Activated CD4-positive, alpha-beta T cell treated with anti-CD3 and anti-CD28 coated beads, Interleukin-2, amount 50 U/mL, for 24 hours (primary cell): ENCODE data around the gene TMEM179.
"Not testable (repeated sequence)": the region's sequence is repeated elsewhere in the genome, so short reads cannot be mapped to it uniquely, and the experiment has no call there.

Source experiments
- DNase-seq, 2 donors: peaks; one replicate each; pipeline ENCODE4 v3.0.0-alpha.2; 2020; ENCODE audit warnings: low read depth in 1 of 2, low spot score in 1 of 2

The TMEM179 gene

DNA sequence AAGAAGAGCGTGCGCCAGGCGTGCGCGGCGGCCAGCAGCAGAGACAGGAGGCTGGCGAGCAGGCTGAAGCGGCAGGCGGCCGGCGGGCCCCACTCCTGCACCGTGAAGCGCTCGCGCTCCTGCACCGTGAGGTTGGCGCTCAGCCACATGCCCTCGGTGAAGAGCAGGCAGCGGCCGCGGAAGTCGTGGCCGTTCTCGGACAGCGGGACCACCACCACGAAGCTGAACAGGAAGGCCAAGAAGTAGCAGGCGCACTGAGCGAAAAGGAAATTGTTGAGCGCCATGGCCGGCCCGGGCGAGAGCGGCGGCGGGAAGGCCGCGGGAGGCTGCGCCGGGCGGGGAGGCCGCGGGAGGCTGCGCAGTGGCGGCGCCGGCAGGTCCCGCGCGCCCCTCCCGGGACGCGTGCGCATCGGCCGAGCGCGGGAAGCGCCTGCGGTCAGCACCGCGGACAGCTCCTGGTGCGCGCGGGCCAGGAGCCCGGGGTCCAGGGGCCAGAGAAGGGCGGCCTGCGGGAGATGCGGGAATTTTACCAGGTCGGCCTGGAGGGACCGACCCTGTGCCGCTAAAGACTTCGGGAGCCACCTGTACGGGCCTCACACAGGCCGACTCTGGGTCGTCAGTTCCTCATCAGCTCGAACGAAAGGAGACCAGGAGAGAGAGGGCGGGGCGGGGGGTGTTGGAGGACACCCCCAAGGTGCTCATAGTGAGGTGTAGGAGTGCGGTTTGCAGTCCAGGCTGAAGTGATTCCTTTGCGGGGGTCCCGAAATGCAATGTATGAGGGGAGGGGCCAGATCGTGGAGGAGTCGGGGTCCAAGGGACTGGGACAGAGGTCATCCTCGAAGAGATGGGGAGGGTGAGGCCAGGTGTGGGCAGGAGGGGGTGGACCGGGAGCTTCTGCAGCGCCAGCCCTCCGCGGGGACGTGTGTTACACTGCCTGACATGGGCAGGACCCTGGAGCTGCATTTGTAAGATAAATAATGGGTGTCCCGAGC lies at the start of gene TMEM179:
Gene TMEM179 (minus strand): TSS at position 315 of the 992 bp plus-strand sequence. CDS start 31 bp downstream, at position 284.
- no peak for DNase-seq

GRCh38 chr14:104654119-104654518 lies 49.5 kb upstream of the TMEM179 start:
- no peak for DNase-seq

DNA sequence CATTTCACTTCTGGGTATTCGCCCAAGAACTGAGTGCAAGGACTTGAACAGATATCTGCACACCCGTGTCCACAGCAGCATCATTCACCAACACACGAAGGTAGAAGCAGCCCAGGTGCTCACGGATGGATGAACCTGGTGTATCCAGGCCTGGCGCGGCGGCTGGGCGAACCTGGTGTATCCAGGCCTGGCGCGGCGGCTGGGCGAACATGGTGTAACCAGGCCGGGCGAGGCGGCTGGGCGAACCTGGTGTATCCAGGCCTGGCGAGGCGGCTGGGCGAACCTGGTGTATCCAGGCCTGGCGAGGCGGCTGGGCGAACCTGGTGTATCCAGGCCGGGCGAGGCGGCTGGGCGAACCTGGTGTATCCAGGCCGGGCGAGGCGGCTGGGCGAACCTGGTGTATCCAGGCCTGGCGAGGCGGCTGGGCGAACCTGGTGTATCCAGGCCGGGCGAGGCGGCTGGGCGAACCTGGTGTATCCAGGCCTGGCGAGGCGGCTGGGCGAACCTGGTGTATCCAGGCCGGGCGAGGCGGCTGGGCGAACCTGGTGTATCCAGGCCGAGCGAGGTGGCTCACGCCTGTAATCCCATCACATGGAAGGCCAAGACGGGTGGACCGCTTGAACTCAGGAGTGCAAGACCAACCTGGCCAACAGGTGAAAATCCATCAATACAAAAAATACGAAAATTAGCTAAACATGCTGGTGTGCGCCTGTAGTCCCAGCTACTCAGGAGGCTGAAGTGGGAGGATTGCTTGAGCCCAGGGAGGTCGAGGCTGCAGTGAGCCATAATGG lies 48.8 kb upstream of the TMEM179 start:
- DNase-seq = not testable (repeated sequence)

DNA sequence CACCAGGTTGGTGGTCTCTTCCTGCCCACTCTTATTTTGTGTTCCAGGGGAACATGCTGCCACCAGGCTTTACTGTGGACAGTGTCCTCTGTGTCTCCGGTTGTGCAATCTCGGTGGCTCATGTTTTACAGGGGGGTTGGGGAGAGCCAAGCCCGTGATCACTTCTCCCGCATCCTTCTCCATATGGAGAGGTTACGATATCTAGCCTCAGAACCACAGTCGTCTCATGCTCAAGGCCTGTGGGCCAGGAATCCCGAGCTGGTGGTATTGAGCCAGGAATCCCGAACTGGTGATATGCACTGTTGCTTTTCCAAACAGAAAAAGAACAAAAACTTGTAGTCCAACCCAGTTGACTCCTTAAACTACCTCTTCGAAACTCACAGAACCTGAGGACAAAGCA lies 47.8 kb upstream of the TMEM179 start:
- DNase-seq = no peak

DNA sequence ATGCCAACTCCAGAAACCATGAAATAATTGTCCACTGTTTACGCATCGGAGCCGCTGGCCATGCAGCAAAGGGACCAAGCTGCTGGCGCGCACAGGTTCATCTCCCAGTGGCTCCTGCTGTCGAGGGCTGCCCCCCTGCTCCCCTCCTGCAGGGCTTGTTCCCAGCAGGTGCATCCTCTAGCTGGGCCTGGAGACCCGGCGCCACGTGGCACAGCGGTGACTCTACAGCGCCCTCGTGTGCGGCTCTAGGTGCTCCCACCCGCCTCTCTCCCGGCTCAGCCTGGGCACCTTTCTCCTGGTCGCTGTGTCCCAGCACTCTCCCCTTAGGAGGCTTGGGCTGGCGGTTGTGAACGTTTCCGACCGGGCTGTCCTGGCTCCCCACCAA lies 47.3 kb upstream of the TMEM179 start:
- DNase-seq = no peak

DNA sequence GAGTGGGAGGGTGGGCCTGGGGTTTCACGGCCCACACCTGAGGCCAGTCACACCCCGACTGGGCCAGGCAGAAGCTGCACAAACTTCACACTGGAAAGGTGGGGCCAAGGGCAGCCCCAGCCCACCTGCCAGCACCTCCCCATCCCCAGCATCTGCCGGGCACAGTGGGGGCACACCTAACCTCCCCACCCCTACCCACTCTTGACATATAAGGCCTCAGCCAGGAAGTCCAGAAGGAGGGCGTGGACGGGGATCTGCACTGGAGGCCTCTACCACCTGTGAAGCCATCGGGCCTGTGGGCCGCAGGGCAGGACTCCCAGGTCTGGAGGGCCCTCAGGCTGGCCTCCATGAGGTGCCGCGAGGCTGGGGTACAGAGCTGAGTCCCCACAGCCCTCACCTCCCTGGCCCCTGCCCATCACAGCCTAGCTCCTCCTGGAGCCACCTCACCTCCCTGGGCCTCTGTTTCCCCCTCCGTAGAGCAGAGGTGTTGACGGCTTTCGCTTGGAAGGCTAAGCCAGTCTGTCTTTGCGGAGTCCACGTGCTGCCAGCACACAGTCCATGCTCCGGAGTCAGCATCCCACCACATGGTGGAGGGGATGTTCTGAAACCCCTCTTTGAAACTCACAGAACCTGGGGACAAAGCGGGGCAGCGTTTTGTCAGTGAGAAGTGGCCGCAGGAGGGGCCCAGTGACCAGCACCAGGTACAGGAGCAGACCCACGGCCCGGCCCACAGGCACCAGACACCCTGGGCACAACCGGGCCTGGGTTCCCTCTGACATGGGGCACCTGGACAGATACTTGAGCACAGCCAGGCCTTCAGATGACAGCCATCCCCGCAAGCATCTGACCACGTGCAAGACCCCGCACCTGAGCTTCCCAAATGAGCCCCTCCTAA lies 46.7 kb upstream of the TMEM179 start:
- DNase-seq = no peak

GRCh38 chr14:104650057-104650980 lies 45.7 kb upstream of the TMEM179 start:
- DNase-seq = peak; percentile 49 to 51

GRCh38 chr14:104647467-104648043 lies 43.0 kb upstream of the TMEM179 start:
- no peak for DNase-seq

DNA sequence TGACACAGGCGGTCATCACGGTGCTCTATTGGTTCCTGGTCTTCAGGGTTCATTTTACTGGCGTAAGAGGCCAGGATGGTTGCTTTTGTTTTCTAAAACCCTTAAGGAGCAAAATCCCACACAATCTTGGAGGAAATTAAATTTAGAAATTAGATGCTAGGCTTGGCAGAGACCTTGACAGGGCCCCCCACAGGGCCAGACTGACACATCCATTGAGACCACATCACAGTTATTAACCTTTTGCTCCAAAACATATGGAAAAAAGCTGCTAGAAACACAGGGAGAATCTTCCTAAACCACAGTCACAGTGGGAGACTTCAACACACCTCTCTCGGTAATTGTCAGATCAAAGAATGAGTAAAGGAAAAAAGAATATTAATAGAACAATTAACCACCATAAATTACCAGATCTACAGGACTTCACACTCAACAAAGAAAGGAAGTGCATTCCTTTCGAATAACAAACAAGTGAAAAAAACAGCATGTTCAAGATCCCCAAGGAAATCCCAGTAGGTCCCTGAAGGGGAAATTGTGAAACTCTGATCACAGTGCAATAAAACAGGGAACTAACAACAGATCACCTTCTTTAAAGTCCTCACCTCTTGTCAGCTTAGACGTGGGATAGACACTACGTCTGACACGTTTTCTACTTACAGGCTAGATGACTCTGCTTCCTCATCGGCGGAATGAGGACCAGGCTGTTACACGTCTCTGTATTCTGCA lies 40.2 kb upstream of the TMEM179 start:
- no peak for DNase-seq

DNA sequence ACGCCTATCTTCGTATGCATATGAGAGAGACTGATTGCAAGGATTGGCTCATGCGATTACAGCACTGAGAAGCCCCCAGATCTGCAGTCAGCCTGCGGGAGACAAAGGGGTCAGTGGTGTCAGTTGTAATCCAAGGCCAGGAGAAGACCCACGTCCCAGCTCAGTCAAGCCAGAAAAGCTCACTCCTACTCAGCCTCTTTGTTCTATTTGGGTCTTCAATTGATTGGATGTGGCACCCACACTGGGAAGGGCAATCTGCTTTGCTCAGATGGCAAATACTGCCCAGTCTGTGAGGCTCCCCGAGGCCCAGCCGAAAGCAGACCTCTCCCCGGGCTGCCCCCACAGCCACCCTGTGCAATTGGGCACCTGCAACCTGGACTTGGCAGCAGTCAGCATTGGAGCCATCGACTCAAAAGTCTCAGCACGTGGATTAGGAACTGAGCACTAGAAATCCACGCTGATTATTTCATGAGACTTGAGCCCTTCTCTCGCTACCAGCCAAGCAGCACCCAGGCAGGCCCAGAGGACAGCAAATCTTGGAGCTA lies 39.6 kb upstream of the TMEM179 start:
- DNase-seq = no peak

GRCh38 chr14:104643306-104643705 lies 38.7 kb upstream of the TMEM179 start:
- no peak for DNase-seq

GRCh38 chr14:104642540-104642868 lies 37.9 kb upstream of the TMEM179 start:
- no peak for DNase-seq

DNA sequence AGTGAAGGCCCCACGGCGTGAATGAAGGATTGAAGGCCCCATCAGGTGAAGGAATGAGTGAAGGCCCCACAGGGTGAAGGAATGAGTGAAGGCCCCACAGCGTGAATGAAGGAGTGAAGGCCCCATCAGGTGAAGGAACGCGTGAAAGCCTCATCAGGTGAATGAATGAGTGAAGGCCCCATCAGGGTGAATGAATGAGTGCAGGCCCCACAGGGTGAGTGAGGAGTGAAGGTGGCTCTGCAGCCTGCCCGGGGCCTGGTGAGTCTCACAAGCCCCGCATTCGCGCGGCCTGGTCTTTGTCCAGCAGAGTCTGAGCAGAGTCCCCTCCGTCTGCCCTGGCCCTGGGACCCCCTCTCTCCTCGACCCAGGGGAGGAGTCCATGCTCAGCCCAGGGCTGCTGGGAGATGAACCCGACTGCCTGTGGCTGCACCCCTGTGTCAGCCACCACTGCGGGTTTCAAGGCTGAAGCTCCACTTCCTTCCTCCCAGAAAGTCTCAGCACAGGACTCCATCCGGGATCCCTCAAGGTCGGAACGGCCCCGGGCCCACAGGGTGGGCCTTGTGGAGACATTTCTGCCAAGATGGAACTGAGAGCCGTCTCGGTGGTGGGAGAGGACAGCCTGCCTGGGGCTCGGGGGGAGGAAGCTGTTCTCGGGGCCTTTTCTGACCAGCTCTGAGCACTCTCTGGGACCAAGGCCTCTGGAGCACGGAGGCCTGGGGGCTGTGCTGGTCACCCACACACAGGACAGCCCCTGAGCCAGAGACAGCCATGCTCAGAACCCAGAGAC lies 37.4 kb upstream of the TMEM179 start:
- DNase-seq = no peak

- no peak for DNase-seq
Measured at GRCh38 chr14:104640681-104641080, 36.1 kb upstream of the TMEM179 start.

DNA sequence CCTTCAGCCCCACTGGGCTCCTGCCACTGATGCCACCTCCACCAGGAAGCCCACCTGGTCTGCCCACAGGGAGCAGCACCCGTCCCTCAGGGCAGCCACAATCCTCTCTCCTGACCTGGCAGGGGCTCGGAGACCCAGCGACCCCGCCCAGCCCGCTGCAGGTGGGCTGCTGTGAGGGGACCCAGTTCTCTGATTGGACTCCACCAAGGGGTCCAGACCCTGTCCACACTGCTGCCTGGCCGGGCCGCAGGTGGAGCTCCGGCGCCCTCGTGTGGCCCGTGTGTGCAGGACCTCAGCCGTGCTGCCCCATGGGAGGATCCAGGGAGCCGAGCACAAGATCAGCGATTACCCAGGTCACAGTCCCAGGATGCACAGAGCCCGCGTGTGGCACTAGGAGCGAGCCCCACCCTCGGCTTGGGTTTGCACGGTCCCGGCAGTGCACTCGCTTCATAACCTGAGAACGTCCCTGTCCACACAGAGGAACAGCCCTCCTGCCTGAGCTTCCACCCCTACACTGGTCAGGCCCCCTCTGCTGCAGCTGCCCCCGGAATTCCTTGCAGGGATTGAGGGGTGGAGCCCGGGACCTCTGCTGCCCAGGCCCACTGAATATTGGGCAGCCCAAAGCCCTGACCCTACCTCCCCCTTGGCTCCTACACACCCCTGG lies 35.4 kb upstream of the TMEM179 start:
- DNase-seq = peak; percentile 20 to 22

DNA sequence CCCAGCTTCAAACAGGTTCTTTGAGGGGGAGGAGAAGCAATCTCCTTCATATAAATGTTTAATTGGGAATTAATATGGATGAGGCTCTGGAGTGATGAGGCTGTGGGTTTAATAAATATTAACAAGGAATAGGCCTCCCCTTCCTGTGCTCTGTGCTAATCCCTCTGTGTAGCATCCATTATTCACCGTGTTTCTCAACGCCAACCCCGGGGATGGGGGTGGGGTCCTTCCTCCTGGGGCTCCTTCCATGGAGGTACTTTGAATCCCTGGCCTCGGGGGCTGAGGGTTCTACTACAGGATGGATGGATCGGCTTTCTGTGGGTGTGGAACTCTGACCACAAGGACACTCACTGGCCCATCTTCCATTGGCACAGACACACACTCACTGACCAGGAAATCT lies 34.9 kb upstream of the TMEM179 start:
- DNase-seq = no peak

DNA sequence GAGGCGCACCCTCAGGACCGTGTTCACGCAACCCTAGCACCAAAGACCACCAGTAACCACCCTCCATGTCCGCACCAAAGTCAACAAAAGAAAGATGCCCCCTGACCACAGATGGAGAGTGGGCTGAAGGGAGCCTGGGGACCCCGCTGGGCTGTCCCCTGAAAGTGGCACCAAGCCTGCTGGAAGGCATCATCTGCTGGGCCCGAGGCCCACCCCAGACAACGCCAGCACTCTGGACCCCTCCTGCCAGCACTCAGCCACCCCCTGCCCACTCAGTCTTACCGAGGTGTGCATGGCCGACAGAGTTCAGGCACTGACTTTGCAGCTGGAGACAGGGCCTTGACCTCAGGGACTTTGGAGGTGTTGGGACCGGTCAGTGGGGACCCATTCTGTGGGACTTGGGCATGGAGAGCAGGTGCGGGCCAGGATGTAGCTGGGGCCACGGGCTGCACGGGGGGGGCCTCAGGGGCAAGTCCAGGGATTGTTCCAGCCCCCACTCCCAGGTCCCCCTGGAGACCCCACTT lies 34.4 kb upstream of the TMEM179 start:
- DNase-seq = no peak
